GM21786 (cell line): ENCODE results near the gene FAM168B.

Experiments used
- ATAC-seq: cut with Tn5 transposase; IDR thresholded peaks from one replicate; pipeline ENCODE4 v1.9.1; 2021; ENCODE audit not compliant: unreplicated experiment

The FAM168B gene

GRCh38 chr2:131040661-131041401 lies 52.4 kb downstream of the FAM168B start:
- no peak for ATAC-seq

GRCh38 chr2:131039908-131040660 lies 53.2 kb downstream of the FAM168B start:
- no peak for ATAC-seq

GRCh38 chr2:131039535-131039907 lies 53.7 kb downstream of the FAM168B start:
- ATAC-seq = no peak

- no peak for ATAC-seq
Measured at GRCh38 chr2:131039101-131039440, 54.2 kb downstream of the FAM168B start.

GRCh38 chr2:131038258-131039100 lies 54.8 kb downstream of the FAM168B start:
- ATAC-seq = no peak

GRCh38 chr2:131037398-131038257 lies 55.6 kb downstream of the FAM168B start:
- ATAC-seq = no peak

GRCh38 chr2:131036696-131037397 lies 56.4 kb downstream of the FAM168B start:
- no peak for ATAC-seq

GRCh38 chr2:131036269-131036668 lies 57.0 kb downstream of the FAM168B start:
- no peak for ATAC-seq

GRCh38 chr2:131035826-131036231 lies 57.4 kb downstream of the FAM168B start:
- ATAC-seq = no peak

- no peak for ATAC-seq
Measured at GRCh38 chr2:131035112-131035825, 58.0 kb downstream of the FAM168B start.

GRCh38 chr2:131034122-131035051 lies 58.9 kb downstream of the FAM168B start:
- ATAC-seq = no peak

GRCh38 chr2:131033786-131034121 lies 59.5 kb downstream of the FAM168B start:
- no peak for ATAC-seq

- no peak for ATAC-seq
Measured at GRCh38 chr2:131032393-131032836, 60.8 kb downstream of the FAM168B start.

- no peak for ATAC-seq
Measured at GRCh38 chr2:131031875-131032274, 61.4 kb downstream of the FAM168B start.

- no peak for ATAC-seq
Measured at GRCh38 chr2:131031431-131031841, 61.8 kb downstream of the FAM168B start.

GRCh38 chr2:131030478-131030971 lies 62.7 kb downstream of the FAM168B start:
- ATAC-seq = no peak

GRCh38 chr2:131029812-131030211 lies 63.4 kb downstream of the FAM168B start:
- ATAC-seq = no peak
